Adrenal gland (tissue), 12 donors: ENCODE data around the gene ATE1. TPM values are rescaled to one million over a fixed set of nuclear protein-coding genes. Genes with fewer than 3 reads are reported as not detected.

Source experiments
- DNase-seq, 7 donors: peaks; one replicate each; pipeline ENCODE4 v3.0.0-alpha.2; 2019 to 2020
- H3K27ac ChIP-seq, 5 donors: fragments of 200-600 bp; sonication (generic) in 4 of 5; 1 replicate in 3 of 5; 2 replicates in 2 of 5; pipeline versions ENCODE4 v1.5.1 to v1.8.0; 2016 to 2020; ENCODE audit warnings: mild to moderate bottlenecking in 1 of 5
- H3K27me3 ChIP-seq: fragments of 200-600 bp; 2 replicates; pipeline ENCODE4 v1.8.0; 2021
- H3K36me3 ChIP-seq, 2 donors: fragments of 200-600 bp; replicated peaks in 1 of 2; 1 replicate in 1 of 2; 2 replicates in 1 of 2; pipeline versions ENCODE4 v1.5.1 to v1.8.0; 2018 to 2022
- H3K4me1 ChIP-seq, 2 donors: fragments of 200-600 bp; replicated peaks in 1 of 2; 1 replicate in 1 of 2; 2 replicates in 1 of 2; pipeline versions ENCODE4 v1.5.1 to v1.8.0; 2018 to 2021
- H3K4me3 ChIP-seq, 4 donors: fragments of 200-600 bp; sonication (generic) in 3 of 4; one replicate each; pipeline ENCODE4 v1.5.1; 2016 to 2018
- H3K9me3 ChIP-seq, 3 donors: fragments of 200-600 bp; sonication (generic) in 1 of 3; replicated peaks in 1 of 3; 1 replicate in 2 of 3; 2 replicates in 1 of 3; pipeline versions ENCODE4 v1.5.1 to v1.8.0; 2016 to 2021
- POLR2A ChIP-seq, 2 donors: fragments of 450-650 bp; IDR thresholded peaks; one replicate each; pipeline ENCODE4 v1.6.1; 2017; ENCODE audit warnings: antibody characterized with exemption in 2 of 2, mild to moderate bottlenecking in 2 of 2, moderate library complexity in 1 of 2
- WGBS, 4 donors: extraction: QIAGEN DNeasy Blood & Tissue Kit in 2 of 4; methylation state at CpG; one replicate each; pipeline versions ENCODE4 v1.1.5 to v1.1.7; 2013 to 2017; 5-methylcytosine and 5-hydroxymethylcytosine counted together
- intact Hi-C, 2 donors: fragments of 100-400 bp; cut with DNase I; formaldehyde crosslinking; loops; one replicate each; pipeline versions ENCODE4 v1.14.1 to v1.15.0; 2022 to 2023
- polyA plus RNA-seq, 3 donors: library from polyadenylated mRNA; stranded (reverse); fragments of 200-250 nt in 2 of 3; fragments of 350-450 nt in 1 of 3; fragmentation: Illumina TruSeq in 1 of 3; extraction: RNeasy Lipid Tissue Mini Kit (QIAGEN cat#74804) in 1 of 3; gene quantifications; one replicate each; pipeline ENCODE4 v1.2.3, GENCODE V29; 2013 to 2014
- total RNA-seq, 9 donors: library from RNA; depleted of rRNA in 4 of 9; stranded (reverse); fragments of >200 nt in 4 of 9; fragments of 120-200 nt in 1 of 9; fragmentation: NEBNext Ultra II Directional in 1 of 9; extraction: Animal tissue kit (Norgen Biotek cat#: 25700) in 1 of 9; gene quantifications; one replicate each; pipeline versions ENCODE4 v1.1.0 to v1.2.4, GENCODE V29; 2013 to 2023
- TF ChIP-seq, protein P1 (sequence below), 6 experiments: fragments of 450-650 bp in 4 of 6; fragments of 200-600 bp in 2 of 6; sonication (generic) in 1 of 6; IDR thresholded peaks; 1 replicate in 5 of 6; 2 replicates in 1 of 6; pipeline versions ENCODE4 v1.5.1 to v1.8.0; 2016 to 2021; ENCODE audit warnings: antibody characterized with exemption in 6 of 6, mild to moderate bottlenecking in 2 of 6, moderate library complexity in 1 of 6
- donor health status: healthy with polysubstance abuse.
- donor health status: Bipolar disorder and iron deficiency.
- donor health status: DM: yes; HTN: yes; CAD: no.
- donor health status: DM: no; HTN: no; CAD: no.
- donor health status: DM: no; HTN: no; CAD: no.
- donor health status: DM: yes; HTN: yes; CAD: no.

Gene ATE1
- total and polyA plus RNA-seq, 12 donors: 4.2 to 53.7 (median 31.9) TPM

DNA sequence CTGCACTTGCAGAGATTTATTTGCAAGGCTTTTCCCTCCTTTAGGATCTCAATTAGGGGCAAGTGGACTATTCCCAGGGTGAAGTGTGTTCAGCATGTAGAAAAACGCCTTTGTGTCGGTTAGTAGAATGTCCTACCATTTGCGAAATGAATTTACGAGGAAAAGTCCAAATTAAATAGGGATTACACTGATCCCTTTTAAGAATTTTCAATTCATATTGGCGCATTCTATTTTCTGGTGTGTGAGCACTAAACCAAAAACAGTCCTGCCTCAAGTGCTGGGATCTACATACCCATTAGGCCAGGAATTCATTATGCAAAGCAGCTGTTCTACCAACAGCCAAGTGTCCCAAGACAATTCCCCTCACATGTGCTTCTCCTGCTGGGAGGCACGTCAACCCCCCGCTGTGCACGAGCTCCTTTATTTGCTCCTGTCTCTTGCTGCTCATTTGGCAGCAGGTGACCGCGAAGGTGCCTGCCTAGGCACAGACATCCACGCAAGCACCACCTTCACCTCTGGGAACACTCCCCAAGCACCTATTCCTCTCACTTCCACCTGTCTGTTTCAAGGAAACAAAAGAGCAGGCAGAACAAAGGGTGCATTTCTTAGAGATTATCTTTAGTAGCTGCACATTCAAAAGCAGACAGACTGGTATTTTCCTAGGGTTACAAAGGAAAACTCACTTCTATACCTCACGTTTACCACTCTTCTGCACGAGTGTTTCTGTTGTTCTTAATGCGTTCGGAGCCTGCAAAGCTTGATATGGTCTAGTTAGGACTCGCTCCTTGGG lies 195.0 kb downstream of the ATE1 start:
- intact Hi-C loops: loop anchor here (5.0 to 10.0 kb wide), 3 partner anchors 118 to 791 kb away; no protein-coding TSS in a partner anchor
- Histone ChIP-seq H3K4me3 (no peak overlapping the region), H3K36me3 (no peaks in the 10 kb centered on the region), H3K27me3 (no peaks in the 10 kb centered on the region), H3K4me1 (no peaks in the 10 kb centered on the region), H3K9me3 (no peaks in the 10 kb centered on the region), H3K27ac (no peak overlapping the region)
- DNase-seq: no peak
- TF ChIP-seq, protein P1, sequence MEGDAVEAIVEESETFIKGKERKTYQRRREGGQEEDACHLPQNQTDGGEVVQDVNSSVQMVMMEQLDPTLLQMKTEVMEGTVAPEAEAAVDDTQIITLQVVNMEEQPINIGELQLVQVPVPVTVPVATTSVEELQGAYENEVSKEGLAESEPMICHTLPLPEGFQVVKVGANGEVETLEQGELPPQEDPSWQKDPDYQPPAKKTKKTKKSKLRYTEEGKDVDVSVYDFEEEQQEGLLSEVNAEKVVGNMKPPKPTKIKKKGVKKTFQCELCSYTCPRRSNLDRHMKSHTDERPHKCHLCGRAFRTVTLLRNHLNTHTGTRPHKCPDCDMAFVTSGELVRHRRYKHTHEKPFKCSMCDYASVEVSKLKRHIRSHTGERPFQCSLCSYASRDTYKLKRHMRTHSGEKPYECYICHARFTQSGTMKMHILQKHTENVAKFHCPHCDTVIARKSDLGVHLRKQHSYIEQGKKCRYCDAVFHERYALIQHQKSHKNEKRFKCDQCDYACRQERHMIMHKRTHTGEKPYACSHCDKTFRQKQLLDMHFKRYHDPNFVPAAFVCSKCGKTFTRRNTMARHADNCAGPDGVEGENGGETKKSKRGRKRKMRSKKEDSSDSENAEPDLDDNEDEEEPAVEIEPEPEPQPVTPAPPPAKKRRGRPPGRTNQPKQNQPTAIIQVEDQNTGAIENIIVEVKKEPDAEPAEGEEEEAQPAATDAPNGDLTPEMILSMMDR (IDR thresholded peaks at IDR 0.05): no peak
- no peak for TF ChIP-seq POLR2A (IDR thresholded peaks at IDR 0.05)
- 87 to 92% (median 90%) methylated on average over 16 of the region's 16 CpGs for WGBS, 4 donors

DNA sequence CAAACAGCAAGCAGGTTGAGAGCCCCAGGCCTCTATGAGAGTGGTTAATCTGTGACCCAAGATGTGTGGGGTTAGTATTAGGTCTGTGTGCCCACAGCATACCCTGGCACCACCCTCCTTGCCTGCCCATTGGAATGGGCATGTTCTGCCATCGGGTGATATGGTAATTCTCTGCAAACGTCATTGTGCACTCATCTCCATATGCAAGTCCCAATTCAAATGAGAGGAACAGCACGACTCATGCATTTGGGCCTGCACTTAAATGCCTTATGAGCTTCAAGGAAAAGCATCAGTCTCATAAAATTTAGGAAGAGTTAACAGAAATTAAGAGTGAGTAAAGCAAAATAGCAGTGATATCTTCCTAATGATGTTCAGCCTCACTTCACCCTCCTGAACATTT lies 195.7 kb downstream of the ATE1 start:
- Histone ChIP-seq H3K4me1 (no peaks in the 10 kb centered on the region), H3K9me3 (no peaks in the 10 kb centered on the region), H3K36me3 (no peaks in the 10 kb centered on the region), H3K4me3 (no peak overlapping the region), H3K27me3 (no peaks in the 10 kb centered on the region), H3K27ac (no peak overlapping the region)
- no peak for DNase-seq
- 74 to 83% (median 75%) methylated on average over 3 of the region's 3 CpGs for WGBS, 4 donors
- no peak for TF ChIP-seq POLR2A (IDR thresholded peaks at IDR 0.05)
- intact Hi-C loops: loop anchor here (5.0 to 10.0 kb wide), 3 partner anchors 117 to 790 kb away; no protein-coding TSS in a partner anchor

DNA sequence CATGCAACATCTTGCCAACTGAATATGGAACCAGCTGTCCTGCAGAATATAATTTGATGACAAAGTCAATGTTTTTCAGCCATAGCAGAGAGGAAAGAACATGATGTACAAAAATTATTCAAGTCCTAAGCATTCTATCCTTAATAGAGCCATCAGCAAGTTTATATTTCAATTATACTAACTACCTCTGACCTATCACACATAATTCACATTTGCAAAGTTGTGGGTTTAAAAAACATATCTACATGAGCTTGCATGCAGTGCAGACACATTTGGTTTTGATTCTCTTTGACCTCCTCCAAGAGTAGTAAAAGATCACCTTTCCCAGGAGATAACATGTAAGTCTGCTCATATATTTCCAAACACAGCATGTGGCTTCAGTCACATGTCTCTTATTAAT lies 203.5 kb downstream of the ATE1 start:
- no peaks in the 10 kb centered on the region for H3K36me3 ChIP-seq
- no peak for TF ChIP-seq POLR2A (IDR thresholded peaks at IDR 0.05)
- TF ChIP-seq, protein P1 (IDR thresholded peaks at IDR 0.05): no peak
- intact Hi-C loops: no loop called here

DNA sequence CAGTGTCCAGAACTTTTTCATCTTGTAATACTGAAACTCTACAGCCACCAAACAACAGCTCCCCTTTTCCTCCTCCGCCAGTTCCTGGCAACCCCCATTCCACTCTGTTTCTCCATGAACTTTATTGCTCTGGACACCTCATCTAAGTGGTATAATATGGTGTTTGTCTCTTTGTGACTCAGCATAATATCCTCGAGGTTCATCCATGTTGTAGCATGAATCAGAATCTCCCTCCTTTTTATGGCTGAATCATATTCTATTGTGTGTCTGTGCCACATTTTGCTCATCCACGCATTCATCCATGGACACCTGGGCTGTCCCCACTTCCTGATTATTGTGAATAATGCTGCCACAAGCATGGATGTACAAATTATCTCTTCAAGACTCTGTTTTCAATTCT lies 205.2 kb downstream of the ATE1 start:
- intact Hi-C loops: no loop called here
- H3K36me3 ChIP-seq: no peaks in the 10 kb centered on the region
- no peaks in the 10 kb centered on the region for H3K4me1 ChIP-seq
- H3K9me3 ChIP-seq: no peaks in the 10 kb centered on the region
- no peak for TF ChIP-seq POLR2A (IDR thresholded peaks at IDR 0.05)
- no peak overlapping the region for H3K4me3 ChIP-seq
- no peaks in the 10 kb centered on the region for H3K27me3 ChIP-seq
- no peak overlapping the region for H3K27ac ChIP-seq
- DNase-seq: no peak
- WGBS, 4 donors: 69 to 82% (median 82%) methylated on average over 3 of the region's 3 CpGs

More for the DNA sequence above, 203.5 kb downstream of the ATE1 start:
- H3K27ac ChIP-seq: no peak overlapping the region
- no peak for DNase-seq
- no peak overlapping the region for H3K4me3 ChIP-seq
- no peaks in the 10 kb centered on the region for H3K27me3 ChIP-seq
- no peaks in the 10 kb centered on the region for H3K9me3 ChIP-seq
- no peaks in the 10 kb centered on the region for H3K4me1 ChIP-seq

DNA sequence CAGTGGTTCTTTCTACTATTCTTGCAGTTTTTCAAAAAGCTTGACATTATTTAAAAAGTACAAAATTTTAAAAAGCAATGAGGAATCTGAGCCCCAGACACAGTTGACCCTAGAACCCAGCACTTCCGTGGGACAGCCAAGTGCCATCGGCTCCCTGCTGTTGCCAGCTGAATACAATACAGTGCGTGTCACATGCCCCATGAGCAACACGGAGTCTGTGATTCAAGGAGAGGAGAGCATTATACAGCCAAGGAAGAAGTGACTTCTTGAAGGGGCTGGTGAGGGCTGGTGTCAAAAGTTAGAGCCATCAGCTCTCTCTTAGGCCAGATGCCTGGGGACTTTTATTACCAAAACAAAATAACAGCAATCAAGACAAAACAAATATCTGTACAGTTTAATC lies 206.6 kb downstream of the ATE1 start:
- no peak for DNase-seq
- WGBS, 4 donors: 70 to 86% (median 77%) methylated on average over 4 of the region's 4 CpGs
- no peaks in the 10 kb centered on the region for H3K27me3 ChIP-seq
- no peak overlapping the region for H3K4me3 ChIP-seq
- H3K36me3 ChIP-seq: no peaks in the 10 kb centered on the region
- H3K27ac ChIP-seq: no peak overlapping the region
- no peak for TF ChIP-seq POLR2A (IDR thresholded peaks at IDR 0.05)
- TF ChIP-seq, protein P1 (IDR thresholded peaks at IDR 0.05): no peak
- no peaks in the 10 kb centered on the region for H3K4me1 ChIP-seq
- H3K9me3 ChIP-seq: no peaks in the 10 kb centered on the region
- intact Hi-C loops: no loop called here
